HEK293 (cell line): ENCODE data around the gene KRTAP10-6.

Experiments used
- CTCF ChIA-PET: fragments of 350-600 bp; formaldehyde crosslinking; extraction: SDS; loops from one replicate; lab custom pipeline; 2021; ENCODE audit warnings: antibody characterized with exemption; lab: Yijun Ruan, JAX
- POLR2A ChIA-PET: fragments of 300-600 bp; formaldehyde crosslinking; extraction: SDS; loops from one replicate; lab custom pipeline; 2020; ENCODE audit warnings: antibody characterized with exemption, inconsistent platforms; lab: Yijun Ruan, JAX
- H3K27ac ChIP-seq: fragments of 200-500 bp; sonication (Bioruptor generic); 2 replicates; pipeline ENCODE4 v1.5.1; 2014; ENCODE audit warnings: low read depth, low read length, control low read depth, inconsistent platforms; ENCODE audit errors: extremely low read depth
- H3K36me3 ChIP-seq, 2 experiments: fragments of 200-500 bp in 1 of 2; sonication (Bioruptor generic) in 1 of 2; 1 replicate in 1 of 2; 2 replicates in 1 of 2; pipeline ENCODE4 v1.5.1; 2014 to 2017; ENCODE audit warnings: inconsistent platforms in 2 of 2, low read length in 2 of 2; ENCODE audit not compliant: control insufficient read depth in 2 of 2, insufficient read depth in 1 of 2
- H3K4me1 ChIP-seq: fragments of 200-500 bp; sonication (Bioruptor generic); 2 replicates; pipeline ENCODE4 v1.5.1; 2014; ENCODE audit warnings: mild to moderate bottlenecking, low read length, inconsistent platforms; ENCODE audit not compliant: control insufficient read depth, insufficient read depth
- H3K4me3 ChIP-seq: 2 replicates; pipeline ENCODE4 v1.5.1; 2011; ENCODE audit warnings: low read depth, mild to moderate bottlenecking, control low read depth, low read length, moderate library complexity
- H3K9me3 ChIP-seq: fragments of 200-500 bp; sonication (Bioruptor generic); 2 replicates; pipeline ENCODE4 v1.5.1; 2014; ENCODE audit warnings: low read depth, low read length, inconsistent platforms; ENCODE audit not compliant: control insufficient read depth, insufficient read depth
- FEZF1 ChIP-seq: fragments of 450-650 bp; formaldehyde crosslinking; IDR thresholded peaks from 2 replicates; pipeline ENCODE4 v1.5.1; 2016; ENCODE audit warnings: missing biosample characterization, missing genetic modification characterization
- GLIS2 ChIP-seq: fragments of 450-650 bp; formaldehyde crosslinking; IDR thresholded peaks from 2 replicates; pipeline ENCODE4 v1.5.1; 2016; ENCODE audit warnings: missing biosample characterization, missing genetic modification characterization
- HOXC10 ChIP-seq: sonication (generic); formaldehyde crosslinking; IDR thresholded peaks from 2 replicates; pipeline ENCODE4 v1.8.1; 2023; ENCODE audit warnings: mild to moderate bottlenecking, missing genetic modification reagents
- KLF1 ChIP-seq: fragments of 450-650 bp; formaldehyde crosslinking; IDR thresholded peaks from 2 replicates; pipeline ENCODE4 v1.5.1; 2016; ENCODE audit warnings: missing biosample characterization, missing genetic modification characterization
- SP7 ChIP-seq: fragments of 450-650 bp; formaldehyde crosslinking; IDR thresholded peaks from 2 replicates; pipeline ENCODE4 v1.5.1; 2016; ENCODE audit warnings: missing biosample characterization, missing genetic modification characterization
- YY1 ChIP-seq: fragments of 450-650 bp; formaldehyde crosslinking; IDR thresholded peaks from 2 replicates; pipeline ENCODE4 v1.5.1; 2018; ENCODE audit warnings: missing biosample characterization, missing genetic modification characterization
- ZBTB20 ChIP-seq: fragments of 450-650 bp; formaldehyde crosslinking; IDR thresholded peaks from 2 replicates; pipeline ENCODE4 v1.5.1; 2016; ENCODE audit warnings: missing biosample characterization, missing genetic modification characterization
- ZBTB21 ChIP-seq: fragments of 450-650 bp; formaldehyde crosslinking; IDR thresholded peaks from 2 replicates; pipeline ENCODE4 v1.5.1; 2017; ENCODE audit warnings: missing biosample characterization, missing genetic modification characterization
- ZNF184 ChIP-seq: fragments of 450-650 bp; IDR thresholded peaks from 2 replicates; pipeline ENCODE4 v1.5.1; 2018; ENCODE audit warnings: missing biosample characterization, mild to moderate bottlenecking, missing genetic modification characterization
- ZNF501 ChIP-seq: fragments of 450-650 bp; formaldehyde crosslinking; IDR thresholded peaks from 2 replicates; pipeline ENCODE4 v1.5.1; 2016; ENCODE audit warnings: missing biosample characterization, missing genetic modification characterization
- ZNF514 ChIP-seq: fragments of 450-650 bp; formaldehyde crosslinking; IDR thresholded peaks from 2 replicates; pipeline ENCODE4 v1.5.1; 2016; ENCODE audit warnings: missing biosample characterization, missing genetic modification characterization
- ZNF596 ChIP-seq: fragments of 450-650 bp; IDR thresholded peaks from 2 replicates; pipeline ENCODE4 v1.5.0; 2018; ENCODE audit warnings: missing biosample characterization, mild to moderate bottlenecking, missing genetic modification characterization, moderate library complexity
- ZNF610 ChIP-seq: fragments of 450-650 bp; formaldehyde crosslinking; IDR thresholded peaks from 2 replicates; pipeline ENCODE4 v1.5.1; 2016; ENCODE audit warnings: missing biosample characterization, missing genetic modification characterization, borderline replicate concordance
- ZNF707 ChIP-seq: fragments of 450-650 bp; formaldehyde crosslinking; IDR thresholded peaks from 2 replicates; pipeline ENCODE4 v1.5.1; 2016; ENCODE audit warnings: missing biosample characterization, missing genetic modification characterization
- ZSCAN30 ChIP-seq: fragments of 450-650 bp; IDR thresholded peaks from 2 replicates; pipeline ENCODE4 v1.5.1; 2018; ENCODE audit warnings: missing biosample characterization, mild to moderate bottlenecking, missing genetic modification characterization, moderate library complexity
- TF ChIP-seq, protein P1 (sequence below): fragments of 450-650 bp; formaldehyde crosslinking; IDR thresholded peaks from 2 replicates; pipeline ENCODE4 v1.5.1; 2016; ENCODE audit warnings: missing biosample characterization, missing genetic modification characterization, borderline replicate concordance
- TF ChIP-seq, protein P2 (sequence below): fragments of 450-650 bp; formaldehyde crosslinking; IDR thresholded peaks from 2 replicates; pipeline ENCODE4 v1.5.1; 2016; ENCODE audit warnings: missing biosample characterization, missing genetic modification characterization

The KRTAP10-6 gene

DNA sequence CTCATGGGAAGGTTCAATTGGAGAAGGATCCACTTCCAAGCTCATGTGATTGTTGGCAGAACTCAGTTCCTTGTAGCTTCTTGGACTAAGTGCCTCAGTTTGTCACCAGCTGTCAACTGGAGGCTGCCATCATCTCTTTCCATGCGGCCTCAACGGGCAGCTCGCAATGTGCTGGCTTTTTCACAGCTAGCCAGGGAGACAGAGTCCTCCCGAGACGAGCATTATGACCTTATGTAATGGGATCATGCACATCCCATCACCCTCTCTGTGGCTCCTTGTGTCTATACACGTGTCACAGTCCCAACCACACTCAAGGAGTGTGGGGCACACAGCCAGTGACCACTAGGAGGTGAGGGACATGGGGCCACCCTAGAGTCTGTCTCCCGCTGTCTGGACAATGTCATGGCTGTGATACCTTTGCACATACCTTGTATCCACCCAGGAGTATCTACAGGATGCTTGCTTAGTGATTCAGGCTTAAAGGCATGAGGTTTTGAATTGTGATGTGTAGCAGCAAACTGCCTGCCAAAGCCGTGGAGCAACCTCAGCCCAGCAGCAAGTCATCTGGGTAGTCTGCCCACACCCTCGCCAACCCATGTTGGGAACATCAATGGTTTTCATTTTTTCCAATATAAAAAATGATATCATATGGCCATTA lies 3.9 kb upstream of the KRTAP10-6 start:
- CTCF ChIA-PET = interaction anchor here (0.6 to 2.0 kb wide), 4 partner anchors 12 to 296 kb away, joined by 3 to 7 read pairs (median 4); no protein-coding TSS in a partner anchor
- H3K36me3 ChIP-seq = no peaks in the 10 kb centered on the region

DNA sequence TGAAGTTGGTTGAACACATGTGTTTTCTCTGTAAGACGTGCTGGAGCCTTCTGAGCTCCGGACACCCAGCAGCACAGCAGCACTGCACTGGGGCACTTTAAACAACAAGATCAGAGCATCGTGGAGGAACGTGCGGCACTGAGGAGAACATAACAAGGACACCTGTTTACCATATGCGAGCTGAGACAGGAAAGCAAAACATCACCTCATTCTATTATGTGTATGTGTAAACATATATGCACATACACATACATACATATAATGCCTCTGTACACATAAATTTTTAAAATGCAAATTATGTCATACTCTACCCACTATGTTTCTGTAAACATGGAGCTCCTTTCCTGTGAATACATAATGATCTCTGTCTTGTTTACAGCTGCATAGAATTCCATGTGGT lies 3.2 kb upstream of the KRTAP10-6 start:
- no peak overlapping the region for H3K4me3 ChIP-seq
- no peaks in the 10 kb centered on the region for H3K4me1 ChIP-seq
- H3K36me3 ChIP-seq = no peaks in the 10 kb centered on the region
- H3K9me3 ChIP-seq = no peaks in the 10 kb centered on the region
- H3K27ac ChIP-seq = no peak overlapping the region
- POLR2A ChIA-PET = no interaction called here
- no peak for TF ChIP-seq ZNF707 (tag by site-specific recombination)
- no peak for TF ChIP-seq ZNF610
- TF ChIP-seq, protein P1, sequence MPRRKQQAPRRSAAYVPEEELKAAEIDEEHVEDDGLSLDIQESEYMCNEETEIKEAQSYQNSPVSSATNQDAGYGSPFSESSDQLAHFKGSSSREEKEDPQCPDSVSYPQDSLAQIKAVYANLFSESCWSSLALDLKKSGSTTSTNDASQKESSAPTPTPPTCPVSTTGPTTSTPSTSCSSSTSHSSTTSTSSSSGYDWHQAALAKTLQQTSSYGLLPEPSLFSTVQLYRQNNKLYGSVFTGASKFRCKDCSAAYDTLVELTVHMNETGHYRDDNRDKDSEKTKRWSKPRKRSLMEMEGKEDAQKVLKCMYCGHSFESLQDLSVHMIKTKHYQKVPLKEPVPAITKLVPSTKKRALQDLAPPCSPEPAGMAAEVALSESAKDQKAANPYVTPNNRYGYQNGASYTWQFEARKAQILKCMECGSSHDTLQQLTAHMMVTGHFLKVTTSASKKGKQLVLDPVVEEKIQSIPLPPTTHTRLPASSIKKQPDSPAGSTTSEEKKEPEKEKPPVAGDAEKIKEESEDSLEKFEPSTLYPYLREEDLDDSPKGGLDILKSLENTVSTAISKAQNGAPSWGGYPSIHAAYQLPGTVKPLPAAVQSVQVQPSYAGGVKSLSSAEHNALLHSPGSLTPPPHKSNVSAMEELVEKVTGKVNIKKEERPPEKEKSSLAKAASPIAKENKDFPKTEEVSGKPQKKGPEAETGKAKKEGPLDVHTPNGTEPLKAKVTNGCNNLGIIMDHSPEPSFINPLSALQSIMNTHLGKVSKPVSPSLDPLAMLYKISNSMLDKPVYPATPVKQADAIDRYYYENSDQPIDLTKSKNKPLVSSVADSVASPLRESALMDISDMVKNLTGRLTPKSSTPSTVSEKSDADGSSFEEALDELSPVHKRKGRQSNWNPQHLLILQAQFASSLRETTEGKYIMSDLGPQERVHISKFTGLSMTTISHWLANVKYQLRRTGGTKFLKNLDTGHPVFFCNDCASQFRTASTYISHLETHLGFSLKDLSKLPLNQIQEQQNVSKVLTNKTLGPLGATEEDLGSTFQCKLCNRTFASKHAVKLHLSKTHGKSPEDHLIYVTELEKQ (tag by site-specific recombination) = no peak
- no peak for TF ChIP-seq FEZF1 (tag by site-specific recombination)
- TF ChIP-seq GLIS2 = no peak
- no peak for TF ChIP-seq ZBTB21
- CTCF ChIA-PET = interaction anchor here (0.6 to 2.0 kb wide), 2 partner anchors 12 to 153 kb away, joined by 5 to 7 read pairs; no protein-coding TSS in a partner anchor

More for the DNA sequence above, 3.9 kb upstream of the KRTAP10-6 start:
- no peak for TF ChIP-seq ZBTB21
- TF ChIP-seq ZBTB20 (tag by site-specific recombination) = no peak
- TF ChIP-seq ZNF184 = no peak
- TF ChIP-seq SP7 (tag by site-specific recombination) = no peak
- no peak for TF ChIP-seq ZNF501
- TF ChIP-seq ZNF596 (tag by site-specific recombination) = no peak
- no peak for TF ChIP-seq YY1
- TF ChIP-seq, protein P2, sequence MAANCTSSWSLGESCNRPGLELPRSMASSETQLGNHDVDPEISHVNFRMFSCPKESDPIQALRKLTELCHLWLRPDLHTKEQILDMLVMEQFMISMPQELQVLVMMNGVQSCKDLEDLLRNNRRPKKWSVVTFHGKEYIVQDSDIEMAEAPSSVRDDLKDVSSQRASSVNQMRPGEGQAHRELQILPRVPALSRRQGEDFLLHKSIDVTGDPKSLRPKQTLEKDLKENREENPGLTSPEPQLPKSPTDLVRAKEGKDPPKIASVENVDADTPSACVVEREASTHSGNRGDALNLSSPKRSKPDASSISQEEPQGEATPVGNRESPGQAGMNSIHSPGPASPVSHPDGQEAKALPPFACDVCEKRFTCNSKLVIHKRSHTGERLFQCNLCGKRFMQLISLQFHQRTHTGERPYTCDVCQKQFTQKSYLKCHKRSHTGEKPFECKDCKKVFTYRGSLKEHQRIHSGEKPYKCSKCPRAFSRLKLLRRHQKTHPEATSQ (tag by site-specific recombination) = no peak
- no peak for TF ChIP-seq HOXC10 (CRISPR knock-in tag)
- TF ChIP-seq ZSCAN30 (tag by site-specific recombination) = no peak
- POLR2A ChIA-PET = no interaction called here
- Histone ChIP-seq H3K4me1 (no peaks in the 10 kb centered on the region), H3K27ac (no peak overlapping the region), H3K4me3 (no peak overlapping the region), H3K9me3 (no peaks in the 10 kb centered on the region)

DNA sequence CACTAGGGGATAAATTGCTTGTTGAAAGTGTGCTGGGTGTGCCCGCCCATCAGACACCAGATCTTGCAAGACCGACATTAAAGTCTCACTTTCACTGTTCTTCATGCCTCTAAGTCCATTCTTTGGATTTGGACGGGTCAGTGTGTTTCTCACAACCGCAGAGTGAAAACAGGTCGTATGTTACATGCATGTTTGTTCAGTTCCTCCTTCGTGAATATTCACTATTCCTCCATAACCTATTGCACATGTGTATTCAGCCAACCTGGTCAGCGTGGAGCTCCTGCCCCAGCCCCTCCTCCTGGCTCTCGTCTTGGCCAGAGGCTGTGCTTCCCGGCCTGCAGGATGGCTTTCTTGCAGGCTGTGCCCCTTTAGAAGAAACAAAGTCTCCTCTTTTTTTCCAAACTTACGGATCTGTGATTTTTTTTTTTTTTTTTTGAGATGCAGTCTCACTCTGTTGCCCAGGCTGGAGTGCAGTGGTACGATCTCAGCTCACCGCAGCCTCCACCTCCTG lies 2.2 kb upstream of the KRTAP10-6 start:
- Histone ChIP-seq H3K27ac (no peak overlapping the region), H3K9me3 (no peaks in the 10 kb centered on the region), H3K4me3 (no peak overlapping the region), H3K36me3 (no peaks in the 10 kb centered on the region), H3K4me1 (no peaks in the 10 kb centered on the region)
- POLR2A ChIA-PET = no interaction called here
- CTCF ChIA-PET = no interaction called here
- TF ChIP-seq KLF1 (tag by site-specific recombination) (0 out of 2 replicates have a peak, but pooled peaks have one; percentile 39), ZNF514 (tag by site-specific recombination) (no peak)
